AG04450 (cell line): ENCODE results near the gene AMACR. TPM values are rescaled to one million over a fixed set of nuclear protein-coding genes. Genes with fewer than 3 reads are reported as not detected.

Source experiments
- CTCF ChIA-PET: fragments of 300-600, 350-600 bp; formaldehyde crosslinking; extraction: SDS; loops from one replicate; lab custom pipeline; 2022; ENCODE audit warnings: antibody characterized with exemption, inconsistent platforms; lab: Charles Lee
- POLR2A ChIA-PET: fragments of 350-600 bp; formaldehyde crosslinking; extraction: SDS; loops from one replicate; lab custom pipeline; 2021; ENCODE audit warnings: antibody characterized with exemption, inconsistent platforms; lab: Yijun Ruan, JAX
- DNase-seq: peaks from one replicate; pipeline ENCODE4 v3.0.0-alpha.2; 2011; ENCODE audit warnings: low read depth, low spot score
- H3K27ac ChIP-seq: one replicate; pipeline ENCODE4 v1.5.1; 2012; ENCODE audit warnings: low read depth, low read length, control low read depth
- H3K27me3 ChIP-seq: one replicate; pipeline ENCODE4 v1.6.0; 2012; ENCODE audit warnings: low read length; ENCODE audit not compliant: control insufficient read depth, insufficient read depth
- H3K4me3 ChIP-seq: 2 replicates; pipeline ENCODE4 v1.5.1; 2011; ENCODE audit warnings: mild to moderate bottlenecking, low read depth, low read length, control low read depth
- H3K9me3 ChIP-seq: 2 replicates; pipeline ENCODE4 v1.5.1; 2012; ENCODE audit warnings: low read length; ENCODE audit not compliant: control insufficient read depth, insufficient read depth
- CTCF ChIP-seq: IDR thresholded peaks from 2 replicates; pipeline ENCODE4 v1.5.1; 2011; ENCODE audit warnings: low read depth, low read length, control low read depth, inconsistent platforms
- polyA plus RNA-seq: library from polyadenylated mRNA; depleted of rRNA; stranded (reverse); fragments of >200 nt; gene quantifications from 2 replicates; pipeline ENCODE4 v1.2.3, GENCODE V29; 2011

Gene AMACR
- polyA plus RNA-seq, 1 experiment = 10.0 TPM

GRCh38 chr5:34037726-34038125 is 29.9 kb upstream of the AMACR start:
- H3K27me3 ChIP-seq = no peaks in the 10 kb centered on the region
- no peaks in the 10 kb centered on the region for H3K9me3 ChIP-seq
- no peak for DNase-seq
- no peak for TF ChIP-seq CTCF
- H3K27ac ChIP-seq = no peak overlapping the region
- CTCF ChIA-PET = no interaction called here
- H3K4me3 ChIP-seq = no peak overlapping the region
- POLR2A ChIA-PET = no interaction called here

- no peak overlapping the region for H3K27ac ChIP-seq
- DNase-seq = no peak
- CTCF ChIA-PET = interaction anchor here (0.6 to 1.3 kb wide), 4 partner anchors 38 to 425 kb away, joined by 3 to 6 read pairs (median 4); no protein-coding TSS in a partner anchor
- no peaks in the 10 kb centered on the region for H3K9me3 ChIP-seq
- no peak overlapping the region for H3K4me3 ChIP-seq
- no peak for TF ChIP-seq CTCF
- no peaks in the 10 kb centered on the region for H3K27me3 ChIP-seq
- POLR2A ChIA-PET = interaction anchor here (0.8 kb wide), 1 partner anchor 27 kb away, joined by 3 read pairs; the partner anchor contains the start of gene AMACR
Measured at GRCh38 chr5:34035756-34036155, 27.9 kb upstream of the AMACR start.

- H3K9me3 ChIP-seq = no peaks in the 10 kb centered on the region
- no peaks in the 10 kb centered on the region for H3K27me3 ChIP-seq
- no peak for TF ChIP-seq CTCF
- ChIA-PET POLR2A (no interaction called here), CTCF (no interaction called here)
- no peak for DNase-seq
- H3K4me3 ChIP-seq = no peak overlapping the region
- no peak overlapping the region for H3K27ac ChIP-seq
Measured at GRCh38 chr5:34034534-34035327, 26.9 kb upstream of the AMACR start.

GRCh38 chr5:34031966-34032365 is 24.1 kb upstream of the AMACR start:
- POLR2A ChIA-PET = no interaction called here

More at GRCh38 chr5:34031966-34032365, 24.1 kb upstream of the AMACR start:
- H3K27ac ChIP-seq = no peak overlapping the region
- no peak for DNase-seq
- no peak overlapping the region for H3K4me3 ChIP-seq
- no peaks in the 10 kb centered on the region for H3K27me3 ChIP-seq
- CTCF ChIA-PET = interaction anchor here (1.3 kb wide), 1 partner anchor 33 kb away, joined by 3 read pairs; no protein-coding TSS in a partner anchor
- H3K9me3 ChIP-seq = no peaks in the 10 kb centered on the region
- TF ChIP-seq CTCF = no peak
